Hepatocyte (in vitro differentiated cells): ENCODE measurements around the gene CEP131.

Experiments
- CTCF ChIP-seq: fragments of 200-600 bp; sonication (generic); IDR thresholded peaks from 2 replicates; pipeline ENCODE4 v1.5.1; 2016; ENCODE audit warnings: antibody characterized with exemption, mild to moderate bottlenecking; ENCODE audit not compliant: poor library complexity
- EZH2 ChIP-seq: fragments of 200-600 bp; sonication (generic); IDR thresholded peaks from 2 replicates; pipeline ENCODE4 v1.6.1; 2016; ENCODE audit warnings: antibody characterized with exemption, mild to moderate bottlenecking, borderline replicate concordance

GRCh38 chr17:81183316-81183715 is 39.4 kb downstream of the CEP131 start:
- TF ChIP-seq CTCF (no peak), EZH2 (no peak)
